ENCODE measurements around the gene GPX3.

DNA sequence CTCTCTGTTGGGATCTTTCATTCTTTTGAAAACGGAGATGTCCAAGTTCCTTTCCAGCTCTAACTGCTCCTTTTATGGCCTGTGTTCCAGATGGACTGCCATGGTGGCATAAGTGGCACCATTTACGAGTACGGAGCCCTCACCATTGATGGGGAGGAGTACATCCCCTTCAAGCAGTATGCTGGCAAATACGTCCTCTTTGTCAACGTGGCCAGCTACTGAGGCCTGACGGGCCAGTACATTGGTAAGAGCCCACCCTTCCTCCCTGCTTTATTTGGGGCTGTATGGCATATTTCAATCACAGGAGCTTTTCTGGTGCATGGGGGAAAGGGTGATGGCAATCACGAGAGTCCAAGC is 4.8 kb downstream of the GPX3 start:
- TF ChIP-seq POLR2A (IDR thresholded peaks at IDR 0.05; ENCODE audit: low read depth, low read length) = no peak
- no peak for TF ChIP-seq POLR2AphosphoS5 (IDR thresholded peaks at IDR 0.05; ENCODE audit: low read depth, low read length)
- TF ChIP-seq TAF1 (IDR thresholded peaks at IDR 0.05; ENCODE audit: borderline replicate concordance, low read depth, low read length) = no peak
